HepG2 (cell line): ENCODE results near the gene TPSD1. TPM values are rescaled to one million over a fixed set of nuclear protein-coding genes. Genes with fewer than 3 reads are reported as not detected.

Experiments used
- ATAC-seq: fragments of 200-7000 bp; cut with Tn5 transposase; 3 replicates; pipeline ENCODE4 v1.9.1; 2020; ENCODE audit warnings: mild to moderate bottlenecking, moderate library complexity
- BruUV-seq: library from RNA; stranded (reverse); fragments of 400-500 nt; replicated peaks from 2 replicates; lab custom pipeline; 2021; lab: Mats Ljungman, UMichigan
- CTCF ChIA-PET: fragments of 300-600 bp; formaldehyde crosslinking; extraction: SDS; loops from one replicate; lab custom pipeline; 2021; ENCODE audit warnings: low total read pairs, inconsistent platforms, low intra/inter-chr PET ratio; lab: Yijun Ruan, JAX
- POLR2A ChIA-PET: fragments of 350-600 bp; sonication (Branson Sonifier 250); formaldehyde crosslinking; loops from one replicate; lab custom pipeline; 2020; ENCODE audit warnings: antibody characterized with exemption, inconsistent platforms; lab: Yijun Ruan, JAX
- DNase-seq: peaks from one replicate; pipeline ENCODE4 v3.0.0-alpha.2; 2015; ENCODE audit warnings: low spot score
- FAIRE-seq: peaks from 3 replicates; lab custom pipeline; 2011; peaks lifted over from hg19 to GRCh38; lab: Jason Lieb, UNC
- H2AFZ ChIP-seq: one replicate; pipeline ENCODE4 v1.6.1; 2011; ENCODE audit warnings: low read length, inconsistent platforms
- H3K27ac ChIP-seq: fragments of 300-600 bp; 3 replicates; pipeline ENCODE4 v1.8.0; 2011; ENCODE audit warnings: mixed run types, mild to moderate bottlenecking, mixed read lengths, low read length, inconsistent platforms; ENCODE audit not compliant: insufficient read depth; ENCODE audit errors: extremely low read length
- H3K27me3 ChIP-seq, 2 experiments: fragments of 200-600 bp in 1 of 2; 2 replicates in 1 of 2; 3 replicates in 1 of 2; pipeline versions ENCODE4 v1.6.0 to v1.8.0; 2011; ENCODE audit warnings: low read length in 2 of 2, mild to moderate bottlenecking in 2 of 2, moderate library complexity in 2 of 2, inconsistent platforms in 1 of 2; ENCODE audit not compliant: insufficient read depth in 2 of 2, control insufficient read depth in 1 of 2
- H3K36me3 ChIP-seq, 2 experiments: fragments of 200-600 bp in 1 of 2; replicated peaks in 1 of 2; 2 replicates in 1 of 2; 3 replicates in 1 of 2; pipeline versions ENCODE4 v1.5.1 to v1.8.0; 2011; ENCODE audit warnings: low read length in 2 of 2, inconsistent platforms in 1 of 2; ENCODE audit not compliant: insufficient read depth in 2 of 2, control insufficient read depth in 1 of 2
- H3K4me1 ChIP-seq: 2 replicates; pipeline ENCODE4 v1.5.1; 2012; ENCODE audit warnings: low read length, inconsistent platforms; ENCODE audit not compliant: insufficient read depth
- H3K4me2 ChIP-seq: 2 replicates; pipeline ENCODE4 v1.6.0; 2011; ENCODE audit warnings: low read depth, low read length, inconsistent platforms
- H3K4me3 ChIP-seq, 3 experiments: fragments of 200-600 bp in 1 of 3; sonication (generic), shearing (Covaris generic) in 1 of 3; replicated peaks in 1 of 3; 2 replicates each; pipeline ENCODE4 v1.5.1; 2011 to 2016; ENCODE audit warnings: low read length in 3 of 3, inconsistent platforms in 2 of 3, low read depth in 2 of 3, mild to moderate bottlenecking in 2 of 3, control low read depth in 1 of 3, mixed read lengths in 1 of 3; ENCODE audit not compliant: insufficient read depth in 1 of 3
- H3K79me2 ChIP-seq: one replicate; pipeline ENCODE4 v1.6.1; 2011; ENCODE audit warnings: low read length, inconsistent platforms; ENCODE audit not compliant: insufficient read depth
- H3K9ac ChIP-seq: 2 replicates; pipeline ENCODE4 v1.6.0; 2011; ENCODE audit warnings: mild to moderate bottlenecking, low read depth, low read length, inconsistent platforms; ENCODE audit not compliant: insufficient read depth
- H3K9me3 ChIP-seq: 2 replicates; pipeline ENCODE4 v1.5.1; 2012; ENCODE audit warnings: mild to moderate bottlenecking, low read length
- H4K20me1 ChIP-seq: 2 replicates; pipeline ENCODE4 v1.6.0; 2011; ENCODE audit warnings: inconsistent platforms, mild to moderate bottlenecking, low read length, moderate library complexity; ENCODE audit not compliant: insufficient read depth
- CHCHD3 ChIP-seq: sonication (generic); formaldehyde crosslinking; IDR thresholded peaks from 2 replicates; pipeline ENCODE4 v1.8.0; 2022; ENCODE audit warnings: mild to moderate bottlenecking, missing genetic modification reagents, moderate library complexity
- HDAC6 ChIP-seq: fragments of 200-600 bp; sonication (generic); IDR thresholded peaks from 2 replicates; pipeline ENCODE4 v1.7.0; 2017; ENCODE audit warnings: mild to moderate bottlenecking, antibody characterized with exemption, low read length, low read depth
- KAT2B ChIP-seq: fragments of 150-350 bp; IDR thresholded peaks from 2 replicates; pipeline ENCODE4 v1.6.1; 2014; ENCODE audit warnings: low read depth, low read length, borderline replicate concordance
- KDM3A ChIP-seq: IDR thresholded peaks from 2 replicates; pipeline ENCODE4 v1.6.1; 2018; ENCODE audit warnings: low read depth, missing compliant biosample characterization
- KLF6 ChIP-seq: IDR thresholded peaks from 2 replicates; pipeline ENCODE4 v1.8.0; 2016; ENCODE audit warnings: missing biosample characterization, missing genetic modification reagents
- SNAPC4 ChIP-seq: sonication (generic); formaldehyde crosslinking; IDR thresholded peaks from 2 replicates; pipeline ENCODE4 v1.4.0; 2020; ENCODE audit warnings: mild to moderate bottlenecking, missing genetic modification reagents
- STAG1 ChIP-seq: sonication (generic); formaldehyde crosslinking; IDR thresholded peaks from 2 replicates; pipeline ENCODE4 v1.4.0; 2020; ENCODE audit warnings: missing genetic modification reagents
- ZBTB43 ChIP-seq: sonication (generic); formaldehyde crosslinking; conservative IDR thresholded peaks from 2 replicates; pipeline ENCODE4 v1.4.0; 2020; ENCODE audit warnings: missing genetic modification reagents
- ZNF10 ChIP-seq: sonication (generic); formaldehyde crosslinking; IDR thresholded peaks from 2 replicates; pipeline ENCODE4 v1.4.0; 2020; ENCODE audit warnings: mild to moderate bottlenecking, low read depth, missing genetic modification reagents, borderline replicate concordance
- ZNF441 ChIP-seq: sonication (generic); formaldehyde crosslinking; IDR thresholded peaks from 2 replicates; pipeline ENCODE4 v1.7.0; 2021; ENCODE audit warnings: missing genetic modification reagents, borderline replicate concordance
- ZNF75D ChIP-seq: sonication (generic); formaldehyde crosslinking; IDR thresholded peaks from 2 replicates; pipeline ENCODE4 v1.8.1; 2023; ENCODE audit warnings: missing genetic modification reagents, mild to moderate bottlenecking, borderline replicate concordance
- WGBS: methylation state at CpG from one replicate; pipeline ENCODE4 v1.1.6; 2017; ENCODE audit warnings: low lambda C conversion rate; 5-methylcytosine and 5-hydroxymethylcytosine counted together
- in situ Hi-C: cut with HindIII; loops from 2 replicates; pipeline ENCODE4 v1.10.0; 2017; ENCODE audit warnings: low pct_unique_long_range_greater_than_20kb; ENCODE audit not compliant: extremely low pct_ligation_motif_present
- intact Hi-C: fragments of 100-400 bp; cut with micrococcal nuclease; formaldehyde crosslinking; loops from one replicate; pipeline ENCODE4 v1.10.0; 2022; ENCODE audit not compliant: unreplicated experiment
- polyA plus RNA-seq, 8 experiments: library from polyadenylated mRNA; depleted of rRNA in 3 of 8; stranded (reverse) in 7 of 8; unstranded in 1 of 8; fragments of >200 nt; fragmentation: Illumina TruSeq in 4 of 8; extraction: Trizol in 4 of 8; gene quantifications; 2 replicates each; pipeline versions ENCODE4 v1.2.1 to v1.2.3, GENCODE V29; 2011 to 2016; ENCODE audit warnings: low read depth in 4 of 8, missing spikeins in 1 of 8, mixed read lengths in 1 of 8; ENCODE audit not compliant: insufficient read depth in 1 of 8
- total RNA-seq, 5 experiments: library from RNA; depleted of rRNA; stranded (reverse); fragments of >200 nt; fragmentation: Illumina TruSeq; extraction: Trizol; gene quantifications; 2 replicates each; pipeline ENCODE4 v1.2.3, GENCODE V29; 2016; ENCODE audit warnings: low read depth in 1 of 5
- TF ChIP-seq, protein P1 (sequence below): sonication (generic); formaldehyde crosslinking; IDR thresholded peaks from 2 replicates; pipeline ENCODE4 v1.5.1; 2020; ENCODE audit warnings: mild to moderate bottlenecking, missing genetic modification reagents
- TF ChIP-seq, protein P2 (sequence below): sonication (generic); formaldehyde crosslinking; IDR thresholded peaks from 2 replicates; pipeline ENCODE4 v1.5.0; 2020; ENCODE audit warnings: mild to moderate bottlenecking, missing genetic modification reagents, moderate library complexity

The TPSD1 gene
- total and polyA plus RNA-seq, 2 of the 13 experiments (the other 11 are each of a cell fraction or from before 2014, with no cell fraction given), result not detected

DNA sequence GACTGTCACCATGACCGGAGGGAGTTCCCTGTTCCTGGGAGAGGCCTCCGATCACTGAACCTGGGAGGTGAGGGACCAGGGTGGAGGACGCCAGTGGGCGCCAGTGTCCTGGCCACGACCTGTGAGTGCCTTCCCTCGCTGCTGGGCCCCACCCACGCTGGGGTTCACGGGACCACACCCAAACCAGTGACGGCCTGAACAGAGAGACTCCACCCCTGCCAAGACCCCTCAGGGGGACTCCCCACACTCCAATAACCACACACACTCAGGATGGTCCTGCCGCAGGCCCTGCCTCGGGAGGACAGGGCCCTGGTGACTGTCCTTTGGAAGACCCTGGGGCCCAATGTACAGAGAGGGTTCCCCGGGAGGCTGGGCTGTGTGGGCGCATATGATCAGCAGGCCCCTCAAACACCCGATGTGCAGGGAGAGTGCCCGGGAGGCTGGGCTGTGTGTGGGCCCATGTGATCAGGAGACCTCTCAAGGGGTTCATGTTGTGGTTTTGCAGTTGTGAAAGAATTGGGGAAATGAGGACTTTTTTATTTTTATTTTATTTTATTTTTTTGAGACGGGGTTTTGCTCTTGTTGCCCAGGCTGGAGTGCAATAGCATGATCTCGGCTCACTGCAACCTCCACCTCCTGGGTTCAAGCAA is 26.6 kb downstream of the TPSD1 start:
- H3K9me3 ChIP-seq, result no peaks in the 10 kb centered on the region
- FAIRE-seq, result no peak
- no peak overlapping the region for H3K4me3 ChIP-seq
- intact Hi-C loops (no loop called here), in situ Hi-C loops (no loop called here)
- H3K27me3 ChIP-seq, result peaks cover 35 to 87% of the 10 kb centered on the region in 2 experiments
- 29% methylated on average over 4 of the region's 17 CpGs for WGBS
- H3K79me2 ChIP-seq, result no peaks in the 10 kb centered on the region
- H4K20me1 ChIP-seq, result no peaks in the 10 kb centered on the region
- ChIA-PET POLR2A (no interaction called here), CTCF (no interaction called here)
- no peak for DNase-seq
- no peaks in the 10 kb centered on the region for H3K36me3 ChIP-seq
- H3K27ac ChIP-seq, result no peak overlapping the region
- H3K9ac ChIP-seq, result no peak overlapping the region
- no peak overlapping the region for H2AFZ ChIP-seq
- no peaks in the 10 kb centered on the region for H3K4me1 ChIP-seq
- BruUV-seq, result no TSS peak
- no peak for TF ChIP-seq CHCHD3 (CRISPR knock-in tag)
- no peak for TF ChIP-seq ZNF441 (CRISPR knock-in tag)
- no peak for TF ChIP-seq ZBTB43 (CRISPR knock-in tag)
- TF ChIP-seq, protein P1, sequence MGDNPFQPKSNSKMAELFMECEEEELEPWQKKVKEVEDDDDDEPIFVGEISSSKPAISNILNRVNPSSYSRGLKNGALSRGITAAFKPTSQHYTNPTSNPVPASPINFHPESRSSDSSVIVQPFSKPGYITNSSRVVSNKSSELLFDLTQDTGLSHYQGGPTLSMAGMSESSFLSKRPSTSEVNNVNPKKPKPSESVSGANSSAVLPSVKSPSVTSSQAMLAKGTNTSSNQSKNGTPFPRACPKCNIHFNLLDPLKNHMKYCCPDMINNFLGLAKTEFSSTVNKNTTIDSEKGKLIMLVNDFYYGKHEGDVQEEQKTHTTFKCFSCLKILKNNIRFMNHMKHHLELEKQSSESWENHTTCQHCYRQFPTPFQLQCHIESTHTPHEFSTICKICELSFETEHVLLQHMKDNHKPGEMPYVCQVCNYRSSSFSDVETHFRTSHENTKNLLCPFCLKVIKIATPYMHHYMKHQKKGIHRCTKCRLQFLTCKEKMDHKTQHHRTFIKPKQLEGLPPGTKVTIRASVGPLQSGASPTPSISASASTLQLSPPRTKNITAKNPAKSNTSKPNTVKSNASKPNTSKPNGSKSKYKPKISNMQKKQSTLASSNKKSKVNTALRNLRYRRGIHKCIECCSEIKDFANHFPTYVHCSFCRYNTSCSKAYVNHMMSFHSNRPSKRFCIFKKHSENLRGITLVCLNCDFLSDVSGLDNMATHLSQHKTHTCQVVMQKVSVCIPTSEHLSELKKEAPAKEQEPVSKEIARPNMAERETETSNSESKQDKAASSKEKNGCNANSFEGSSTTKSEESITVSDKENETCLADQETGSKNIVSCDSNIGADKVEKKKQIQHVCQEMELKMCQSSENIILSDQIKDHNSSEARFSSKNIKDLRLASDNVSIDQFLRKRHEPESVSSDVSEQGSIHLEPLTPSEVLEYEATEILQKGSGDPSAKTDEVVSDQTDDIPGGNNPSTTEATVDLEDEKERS (CRISPR knock-in tag), result no peak
- no peak for TF ChIP-seq ZNF75D (CRISPR knock-in tag)
- TF ChIP-seq KDM3A (CRISPR knock-in tag), result no peak
- TF ChIP-seq ZNF10, result no peak
- TF ChIP-seq HDAC6, result no peak
- 0 out of 2 replicates have a peak, but pooled peaks have one; percentile 11 for TF ChIP-seq STAG1
- TF ChIP-seq KLF6 (CRISPR knock-in tag), result no peak
- TF ChIP-seq, protein P2, sequence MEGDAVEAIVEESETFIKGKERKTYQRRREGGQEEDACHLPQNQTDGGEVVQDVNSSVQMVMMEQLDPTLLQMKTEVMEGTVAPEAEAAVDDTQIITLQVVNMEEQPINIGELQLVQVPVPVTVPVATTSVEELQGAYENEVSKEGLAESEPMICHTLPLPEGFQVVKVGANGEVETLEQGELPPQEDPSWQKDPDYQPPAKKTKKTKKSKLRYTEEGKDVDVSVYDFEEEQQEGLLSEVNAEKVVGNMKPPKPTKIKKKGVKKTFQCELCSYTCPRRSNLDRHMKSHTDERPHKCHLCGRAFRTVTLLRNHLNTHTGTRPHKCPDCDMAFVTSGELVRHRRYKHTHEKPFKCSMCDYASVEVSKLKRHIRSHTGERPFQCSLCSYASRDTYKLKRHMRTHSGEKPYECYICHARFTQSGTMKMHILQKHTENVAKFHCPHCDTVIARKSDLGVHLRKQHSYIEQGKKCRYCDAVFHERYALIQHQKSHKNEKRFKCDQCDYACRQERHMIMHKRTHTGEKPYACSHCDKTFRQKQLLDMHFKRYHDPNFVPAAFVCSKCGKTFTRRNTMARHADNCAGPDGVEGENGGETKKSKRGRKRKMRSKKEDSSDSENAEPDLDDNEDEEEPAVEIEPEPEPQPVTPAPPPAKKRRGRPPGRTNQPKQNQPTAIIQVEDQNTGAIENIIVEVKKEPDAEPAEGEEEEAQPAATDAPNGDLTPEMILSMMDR, result peak; percentile 31; the same call in 1 of the 2 replicates
- TF ChIP-seq SNAPC4 (CRISPR knock-in tag), result no peak
- no peak for TF ChIP-seq KAT2B
- ATAC-seq, result no peak
- no peak overlapping the region for H3K4me2 ChIP-seq
